H1 (cell line): ENCODE data around the gene RFX5.

Experiments used
- ATF2 ChIP-seq: IDR thresholded peaks from 2 replicates; pipeline ENCODE4 v1.6.1; 2012; ENCODE audit warnings: low read length, inconsistent platforms
- CTCF ChIP-seq, 3 experiments: IDR thresholded peaks; 1 replicate in 2 of 3; 2 replicates in 1 of 3; pipeline versions ENCODE4 v1.5.1 to v1.6.1; 2011; ENCODE audit warnings: low read length in 3 of 3, mild to moderate bottlenecking in 3 of 3, inconsistent platforms in 2 of 3, low read depth in 1 of 3, moderate library complexity in 1 of 3; ENCODE audit not compliant: insufficient read depth in 1 of 3; ENCODE audit errors: control extremely low read depth in 1 of 3
- EP300 ChIP-seq, 2 experiments: IDR thresholded peaks; 1 replicate in 1 of 2; 2 replicates in 1 of 2; pipeline ENCODE4 v1.6.1; 2011 to 2012; ENCODE audit warnings: low read depth in 2 of 2, low read length in 2 of 2, mild to moderate bottlenecking in 2 of 2, borderline replicate concordance in 1 of 2, inconsistent platforms in 1 of 2, moderate library complexity in 1 of 2
- EZH2 ChIP-seq: fragments of 200-600 bp; sonication (generic); IDR thresholded peaks from 2 replicates; pipeline ENCODE4 v1.7.1; 2012; ENCODE audit warnings: low read depth, mild to moderate bottlenecking, moderate library complexity, low read length, inconsistent platforms; ENCODE audit not compliant: severe bottlenecking
- FOSL1 ChIP-seq: IDR thresholded peaks from 2 replicates; pipeline ENCODE4 v1.6.1; 2011; ENCODE audit warnings: mild to moderate bottlenecking, low read depth, low read length, moderate library complexity; ENCODE audit not compliant: insufficient read depth
- KDM5A ChIP-seq: fragments of 200-600 bp; IDR thresholded peaks from 2 replicates; pipeline ENCODE4 v1.7.1; 2012; ENCODE audit warnings: mild to moderate bottlenecking, low read length, inconsistent platforms, mixed read lengths
- MAX ChIP-seq: IDR thresholded peaks from 2 replicates; pipeline ENCODE4 v1.6.1; 2012; ENCODE audit warnings: inconsistent platforms
- POLR2A ChIP-seq, 2 experiments: IDR thresholded peaks; 1 replicate in 1 of 2; 2 replicates in 1 of 2; pipeline ENCODE4 v1.6.1; 2011; ENCODE audit warnings: low read depth in 2 of 2, low read length in 2 of 2, mild to moderate bottlenecking in 2 of 2; ENCODE audit errors: control extremely low read depth in 1 of 2
- POLR2AphosphoS5 ChIP-seq: IDR thresholded peaks from 2 replicates; pipeline ENCODE4 v1.6.1; 2011; ENCODE audit warnings: low read depth, low read length
- POU5F1 ChIP-seq: IDR thresholded peaks from 2 replicates; pipeline ENCODE4 v1.6.1; 2011; ENCODE audit warnings: low read depth, mild to moderate bottlenecking, low read length, moderate library complexity
- SP2 ChIP-seq: IDR thresholded peaks from 2 replicates; pipeline ENCODE4 v1.6.1; 2012; ENCODE audit warnings: mild to moderate bottlenecking, low read length, inconsistent platforms
- SRF ChIP-seq: IDR thresholded peaks from 2 replicates; pipeline ENCODE4 v1.6.1; 2011; ENCODE audit warnings: mild to moderate bottlenecking, low read depth, low read length, moderate library complexity
- TAF1 ChIP-seq: IDR thresholded peaks from 2 replicates; pipeline ENCODE4 v1.6.1; 2011; ENCODE audit warnings: mild to moderate bottlenecking, low read depth, low read length
- USF2 ChIP-seq: IDR thresholded peaks from 2 replicates; pipeline ENCODE4 v1.6.1; 2011; ENCODE audit warnings: low read length, improper control_type of control experiment

GRCh38 chr1:151327903-151328674 is 19.0 kb downstream of the RFX5 start:
- TF ChIP-seq USF2 = no peak
- 0 out of 2 replicates have a peak, but pooled peaks have one; percentile 1 for TF ChIP-seq TAF1
- peak in 1 of 2 experiments; percentile 72; a peak in 1 of 3 replicates for TF ChIP-seq POLR2A (IDR thresholded peaks at IDR 0.05; ENCODE audit: control extremely low read depth in 1 of 2, low read depth in 2 of 2, low read length in 2 of 2)
- no peak for TF ChIP-seq EZH2
- TF ChIP-seq POU5F1 = no peak
- TF ChIP-seq SRF = no peak
- no peak for TF ChIP-seq KDM5A
- no peak for TF ChIP-seq CTCF (IDR thresholded peaks at IDR 0.05; ENCODE audit: control extremely low read depth in 1 of 3, insufficient read depth in 1 of 3, low read depth in 1 of 3, low read length in 3 of 3)
- TF ChIP-seq FOSL1 = no peak
- TF ChIP-seq MAX = peak; percentile 18; the same call in 1 of the 2 replicates
- no peak for TF ChIP-seq EP300 (IDR thresholded peaks at IDR 0.05; ENCODE audit: borderline replicate concordance in 1 of 2, low read depth in 2 of 2, low read length in 2 of 2)
- peak; percentile 58 for TF ChIP-seq POLR2AphosphoS5
- no peak for TF ChIP-seq SP2
- TF ChIP-seq ATF2 = no peak
